Neural cell (in vitro differentiated cells): ENCODE data around the gene C15orf40.

Experiments
- POLR2AphosphoS5 ChIP-seq: IDR thresholded peaks from 2 replicates; pipeline ENCODE4 v1.6.1; 2012
- SMC3 ChIP-seq: fragments of 450-650 bp; conservative IDR thresholded peaks from 2 replicates; pipeline ENCODE4 v1.6.1; 2014; ENCODE audit warnings: antibody characterized with exemption, mild to moderate bottlenecking, moderate library complexity; ENCODE audit not compliant: poor library complexity

GRCh38 chr15:82970696-82971095 is 40.7 kb downstream of the C15orf40 start:
- TF ChIP-seq SMC3 (no peak), POLR2AphosphoS5 (no peak)
